HG03432 (cell line): Measurements from ENCODE around the gene DHCR7.

Experiments
- ATAC-seq: cut with Tn5 transposase; IDR thresholded peaks from one replicate; pipeline ENCODE4 v1.9.1; 2021; ENCODE audit warnings: mild to moderate bottlenecking, moderate library complexity; ENCODE audit not compliant: unreplicated experiment

DHCR7 gene

DNA sequence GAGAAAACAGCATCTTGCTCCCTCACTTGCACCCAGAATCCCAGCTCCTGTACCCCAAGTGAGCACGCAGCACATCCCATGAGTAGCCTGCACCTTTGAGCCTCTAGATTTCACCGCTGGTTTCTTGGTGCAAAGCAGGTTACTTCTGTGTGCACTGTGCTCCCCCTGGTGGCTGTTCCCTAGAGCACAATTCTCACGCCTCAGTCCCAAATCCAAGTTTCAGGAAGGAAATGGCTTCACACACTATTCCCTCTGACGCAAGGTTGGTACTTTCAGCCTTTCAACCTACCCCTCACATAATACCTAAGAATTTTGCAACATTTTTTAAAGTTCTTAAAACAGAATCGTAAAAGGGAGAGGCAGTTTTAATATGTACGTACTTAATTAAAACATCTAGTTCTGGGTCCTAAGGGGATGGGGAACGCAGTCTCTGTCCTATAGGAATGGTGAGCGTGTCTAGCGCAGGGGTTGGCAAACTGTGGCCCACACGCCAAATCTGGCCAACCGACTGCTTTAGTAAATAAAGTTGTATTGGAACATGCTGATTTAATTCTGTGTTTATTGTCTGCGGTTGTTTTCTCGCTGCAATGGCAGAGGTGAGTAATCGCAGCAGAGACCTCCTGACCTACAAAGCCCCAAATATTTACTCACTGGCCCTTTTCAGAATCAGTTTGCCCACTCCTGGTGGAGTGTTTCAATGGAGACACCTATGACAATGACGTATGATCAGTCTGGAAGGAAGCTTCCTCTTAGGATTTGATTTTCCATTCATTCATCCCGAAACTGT lies 27.5 kb downstream of the DHCR7 start:
- ATAC-seq = no peak

GRCh38 chr11:71418643-71419042 lies 29.6 kb downstream of the DHCR7 start:
- no peak for ATAC-seq

DNA sequence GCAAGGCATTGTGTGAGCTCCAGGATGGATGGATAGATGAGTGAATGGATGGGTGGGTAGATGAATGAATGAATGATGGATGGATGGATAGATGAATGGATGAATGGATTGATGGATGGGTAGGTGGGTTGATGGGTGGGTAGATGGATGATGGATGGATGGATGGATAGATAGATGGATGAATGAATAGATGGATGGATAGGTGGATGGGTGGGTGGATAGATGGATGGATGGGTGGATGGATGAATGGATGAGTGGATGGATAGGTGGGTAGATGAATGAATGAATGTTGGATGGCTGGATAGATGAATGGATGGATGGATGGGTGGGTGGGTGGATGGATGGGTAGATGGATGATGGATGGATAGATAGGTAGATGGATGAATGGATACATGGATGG lies 33.5 kb downstream of the DHCR7 start:
- ATAC-seq = no peak

GRCh38 chr11:71410363-71410966 lies 37.7 kb downstream of the DHCR7 start:
- no peak for ATAC-seq

GRCh38 chr11:71408826-71409225 lies 39.4 kb downstream of the DHCR7 start:
- ATAC-seq = no peak

DNA sequence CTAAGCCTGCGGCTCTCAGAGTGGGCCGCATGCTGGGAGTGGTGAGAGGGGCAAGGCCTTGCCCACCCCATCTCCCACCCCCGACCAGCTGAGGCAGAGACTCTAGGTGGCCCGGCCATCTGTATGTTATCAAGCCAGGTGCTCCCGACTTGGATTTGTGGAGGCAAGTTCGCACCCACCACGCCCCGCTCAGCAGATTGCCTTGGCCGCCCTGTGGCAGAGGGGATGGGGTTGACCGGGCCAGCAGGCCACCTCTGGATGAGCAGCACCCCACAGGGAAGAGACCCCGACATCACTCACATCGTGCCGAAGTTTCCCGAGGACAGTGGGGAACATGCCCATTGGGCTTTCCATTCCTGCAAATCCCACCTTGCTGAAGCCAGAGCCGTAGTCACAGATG lies 40.8 kb downstream of the DHCR7 start:
- no peak for ATAC-seq

- ATAC-seq = no peak
Measured at GRCh38 chr11:71406681-71407080, 41.5 kb downstream of the DHCR7 start.

DNA sequence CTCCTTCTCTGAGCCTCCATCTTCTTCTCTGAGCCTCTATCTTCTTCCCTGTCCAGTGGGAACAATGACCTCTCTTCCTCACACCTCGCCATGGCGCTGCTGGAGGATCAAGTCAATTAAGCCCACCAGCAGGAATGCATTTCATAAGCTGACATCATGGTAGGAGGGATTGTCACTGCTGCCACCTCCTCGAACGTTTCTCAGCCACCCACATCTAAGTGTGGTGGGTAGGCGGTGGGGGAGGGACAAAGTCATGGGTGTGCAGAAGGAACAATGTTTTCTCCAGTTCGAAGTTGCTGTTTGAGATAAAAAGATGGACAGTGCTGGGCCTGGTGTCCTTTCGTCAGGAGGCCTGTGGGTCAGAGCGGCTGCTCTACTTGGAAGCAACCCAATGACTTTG lies 44.0 kb downstream of the DHCR7 start:
- ATAC-seq = no peak

DNA sequence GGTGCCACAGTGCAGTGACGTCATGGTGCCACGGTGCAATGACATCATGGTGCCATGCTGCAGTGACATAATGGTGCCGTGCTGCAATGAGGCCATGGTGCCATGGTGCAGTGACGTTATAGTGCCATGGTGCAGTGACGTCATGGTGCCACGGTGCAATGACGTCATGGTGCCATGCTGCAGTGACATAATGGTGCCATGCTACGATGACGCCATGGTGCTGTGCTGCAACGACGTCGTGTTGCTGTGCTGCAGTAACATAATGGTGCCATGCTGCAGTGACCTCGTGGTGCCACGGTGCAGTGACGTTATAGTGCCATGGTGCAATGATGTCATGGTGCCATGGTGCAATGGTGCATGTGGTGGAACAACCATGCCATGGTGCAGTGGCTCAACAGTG lies 45.3 kb downstream of the DHCR7 start:
- no peak for ATAC-seq

DNA sequence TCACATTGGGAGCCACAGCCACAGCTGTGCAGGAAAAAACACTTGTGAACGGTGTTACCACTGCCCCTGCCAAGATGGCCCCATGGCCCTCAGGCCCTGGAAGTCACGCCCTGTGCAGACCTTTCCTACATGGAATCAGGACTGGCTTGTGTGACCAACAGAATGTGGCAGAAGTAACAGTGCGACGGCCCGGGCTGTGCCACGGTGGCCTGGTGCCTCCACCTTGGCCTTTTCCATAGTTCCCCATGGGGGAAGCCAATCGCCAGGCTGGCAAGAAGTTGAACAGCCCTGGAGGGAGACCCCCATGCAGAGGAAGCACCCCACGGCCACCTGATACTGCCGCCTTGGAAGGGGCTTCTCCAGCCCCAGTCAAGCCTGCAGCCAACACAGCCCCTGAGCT lies 48.0 kb downstream of the DHCR7 start:
- ATAC-seq = no peak

DNA sequence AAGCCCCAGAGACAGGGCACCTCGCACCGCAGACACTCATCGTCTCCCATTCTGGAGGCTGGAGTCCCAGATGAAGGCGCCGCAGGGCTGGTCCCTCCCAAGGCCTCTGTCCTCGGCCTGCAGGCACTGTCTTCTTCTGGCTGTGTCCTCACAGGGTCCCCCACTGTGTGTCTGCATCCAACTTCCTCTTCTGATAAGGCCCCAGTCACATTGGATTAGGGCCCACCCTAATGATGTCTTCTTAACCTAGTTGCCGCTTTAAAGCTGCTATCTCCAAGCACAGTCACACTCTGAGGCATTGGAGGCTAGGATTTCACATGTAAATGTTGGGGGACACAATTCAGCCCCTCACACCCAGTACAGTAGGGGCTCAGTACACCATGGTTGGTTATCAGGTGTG lies 48.9 kb downstream of the DHCR7 start:
- ATAC-seq = no peak

- no peak for ATAC-seq
Measured at GRCh38 chr11:71397961-71398360, 50.2 kb downstream of the DHCR7 start.

DNA sequence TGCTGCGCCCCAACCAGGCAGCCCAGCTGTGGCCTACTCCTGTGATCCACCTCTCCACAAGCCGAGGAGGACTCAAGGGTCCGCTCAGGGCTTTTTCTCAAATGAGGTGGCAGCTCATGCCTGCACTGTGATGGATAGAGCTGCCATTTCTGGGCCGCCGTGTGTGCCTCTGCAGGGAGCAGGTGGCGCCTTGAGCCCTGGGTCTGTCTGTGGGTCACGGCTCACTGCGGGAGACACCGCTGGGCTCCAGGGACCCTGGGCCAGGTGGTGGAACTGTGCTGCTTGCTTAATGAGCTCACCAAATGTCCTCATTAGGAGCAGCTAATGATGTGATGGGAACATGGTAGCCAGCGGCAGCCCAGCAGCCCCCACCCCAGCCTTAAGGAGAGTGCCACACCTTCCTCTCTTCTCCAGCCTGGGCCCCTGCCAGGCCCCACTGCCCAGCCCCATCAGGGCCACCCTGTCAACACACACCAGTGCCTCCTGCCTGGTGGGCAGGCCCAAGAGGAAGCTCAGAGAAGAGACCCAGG lies 50.8 kb downstream of the DHCR7 start:
- no peak for ATAC-seq

DNA sequence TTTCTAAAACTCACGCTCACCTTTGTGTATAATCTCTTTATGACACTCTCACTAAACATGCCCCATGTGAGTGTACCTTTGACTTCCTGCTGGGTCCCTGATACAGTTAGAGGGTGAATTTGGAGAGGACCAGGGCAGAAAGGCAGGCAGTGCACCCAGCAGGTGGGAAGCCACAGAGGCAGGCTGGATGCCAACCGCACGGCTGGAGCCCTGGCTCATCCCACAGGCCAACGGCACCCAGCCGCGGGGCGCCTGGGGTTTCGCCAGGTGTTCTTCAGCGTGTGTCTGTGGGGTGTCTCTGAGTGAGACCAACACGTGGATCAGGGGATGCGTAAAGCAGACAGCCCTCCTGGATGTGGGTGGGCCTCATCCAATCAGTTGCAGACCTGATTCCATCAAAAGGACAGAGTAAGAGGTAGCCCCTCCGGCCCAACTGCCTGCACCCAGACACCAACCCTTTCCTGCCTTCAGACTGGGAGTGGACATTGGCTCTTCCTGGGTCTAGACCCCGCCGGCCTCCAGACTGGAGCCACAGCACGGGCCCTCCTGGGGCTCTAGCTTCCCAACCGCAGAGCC lies 51.6 kb downstream of the DHCR7 start:
- ATAC-seq = no peak

- ATAC-seq = no peak
Measured at GRCh38 chr11:71395774-71396173, 52.4 kb downstream of the DHCR7 start.

GRCh38 chr11:71395263-71395560 lies 53.0 kb downstream of the DHCR7 start:
- no peak for ATAC-seq

GRCh38 chr11:71393283-71393682 lies 54.9 kb downstream of the DHCR7 start:
- no peak for ATAC-seq

DNA sequence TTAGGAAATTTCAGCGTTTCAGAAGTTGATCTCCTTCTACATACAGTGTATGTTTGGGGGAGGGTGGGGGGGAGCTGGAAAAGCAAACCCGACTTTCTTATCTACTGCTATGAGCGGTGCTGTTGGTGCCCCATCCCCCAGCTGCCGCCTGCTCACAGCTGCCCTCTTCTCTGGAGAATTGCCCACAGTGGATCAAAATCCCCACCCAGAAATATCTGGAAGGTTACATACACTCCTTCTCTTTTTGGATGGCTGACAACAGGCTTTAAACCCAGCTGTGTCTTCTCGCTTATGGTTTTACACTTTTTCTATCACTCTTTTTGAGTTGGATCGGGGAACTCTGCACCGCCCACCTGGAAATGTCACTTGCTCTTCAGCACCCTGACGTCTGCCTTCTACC lies 56.4 kb downstream of the DHCR7 start:
- no peak for ATAC-seq

DNA sequence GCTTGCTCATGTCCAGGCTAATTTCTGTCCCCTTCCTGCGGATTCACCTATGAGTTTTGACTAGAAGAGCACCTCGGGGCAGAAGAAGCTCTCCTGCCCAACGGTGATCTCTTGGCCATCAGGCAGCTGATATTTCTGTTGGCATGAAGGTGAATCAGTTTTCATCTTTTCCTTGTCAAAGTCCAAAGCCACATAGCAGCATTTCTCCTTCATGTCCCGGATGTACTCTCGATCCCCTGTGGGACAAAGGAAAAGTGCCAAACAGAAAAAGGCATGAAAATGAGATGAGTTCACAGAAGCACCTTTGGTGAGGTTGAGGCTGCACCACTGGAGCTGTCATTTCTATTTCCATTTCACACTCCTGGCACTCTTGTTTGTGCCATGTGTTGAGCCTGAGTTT lies 56.8 kb downstream of the DHCR7 start:
- no peak for ATAC-seq

DNA sequence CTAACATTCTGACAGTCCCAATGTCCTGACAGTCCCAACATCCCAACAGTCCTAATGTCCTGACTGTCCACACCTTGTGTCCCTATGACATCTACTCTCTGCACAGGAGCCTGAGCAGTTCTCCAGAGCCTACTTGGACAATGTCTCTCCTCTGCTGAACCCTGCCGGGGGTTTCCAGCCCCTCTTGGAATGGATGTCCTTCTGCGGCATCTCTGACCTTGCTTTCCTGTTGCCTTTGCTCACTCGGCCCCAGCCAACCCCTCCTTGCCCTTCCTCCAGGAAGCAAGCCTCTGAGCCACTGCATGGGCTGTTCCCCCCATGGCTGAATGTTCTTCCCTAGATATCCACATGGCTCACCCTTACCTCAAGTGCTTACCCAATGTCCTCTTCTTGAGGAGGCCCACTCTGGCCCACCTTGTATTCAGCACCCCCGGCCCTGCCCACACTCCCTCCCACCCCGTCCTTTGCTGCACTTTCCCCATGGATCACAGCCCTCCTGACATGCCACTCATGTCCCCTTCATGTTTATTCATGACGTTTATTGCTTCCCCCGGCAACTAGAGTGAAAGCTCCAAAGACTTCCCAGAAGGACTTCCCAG lies 59.5 kb downstream of the DHCR7 start:
- ATAC-seq = no peak

DNA sequence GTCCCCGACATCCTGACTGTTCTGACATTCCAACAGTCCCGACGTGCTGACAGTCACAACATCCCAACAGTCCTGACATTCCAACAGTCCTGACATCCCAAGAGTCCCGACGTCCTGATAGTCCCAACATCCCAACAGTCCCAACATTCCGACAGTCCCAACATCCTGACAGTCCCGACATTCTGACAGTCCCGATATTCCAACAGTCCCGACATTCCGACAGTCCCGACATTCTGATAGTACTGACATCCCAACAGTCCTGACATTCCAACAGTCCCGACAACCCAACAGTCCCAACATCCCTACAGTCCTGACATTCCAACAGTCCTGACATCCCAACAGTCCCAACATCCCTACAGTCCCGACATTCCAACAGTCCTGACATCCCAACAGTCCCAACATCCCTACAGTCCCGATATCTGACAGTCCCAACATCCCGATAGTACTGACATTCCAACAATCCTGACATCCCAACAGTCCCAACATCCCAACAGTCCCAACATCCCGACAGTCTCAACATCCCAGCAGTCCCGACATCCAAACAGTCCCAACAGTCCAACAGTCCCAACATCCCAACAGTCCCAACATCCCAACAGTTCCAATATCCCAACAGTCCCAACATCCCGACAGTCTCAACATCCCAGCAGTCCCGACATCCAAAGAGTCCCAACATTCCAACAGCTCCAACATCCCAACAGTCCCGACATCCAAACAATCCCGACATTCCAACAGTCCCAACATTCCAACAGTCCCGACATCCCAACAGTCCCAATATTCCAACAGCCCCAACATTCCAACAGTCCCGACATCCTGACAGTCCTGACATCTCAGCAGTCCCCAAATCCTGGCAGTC lies 60.2 kb downstream of the DHCR7 start:
- no peak for ATAC-seq
